ENCODE results near the gene ANO7. TPM values are rescaled to one million over a fixed set of nuclear protein-coding genes. Genes with fewer than 3 reads are reported as not detected.

The ANO7 gene
- total and polyA plus RNA-seq, 4 donors: 0.71 to 1.1 (median 0.86) TPM

DNA sequence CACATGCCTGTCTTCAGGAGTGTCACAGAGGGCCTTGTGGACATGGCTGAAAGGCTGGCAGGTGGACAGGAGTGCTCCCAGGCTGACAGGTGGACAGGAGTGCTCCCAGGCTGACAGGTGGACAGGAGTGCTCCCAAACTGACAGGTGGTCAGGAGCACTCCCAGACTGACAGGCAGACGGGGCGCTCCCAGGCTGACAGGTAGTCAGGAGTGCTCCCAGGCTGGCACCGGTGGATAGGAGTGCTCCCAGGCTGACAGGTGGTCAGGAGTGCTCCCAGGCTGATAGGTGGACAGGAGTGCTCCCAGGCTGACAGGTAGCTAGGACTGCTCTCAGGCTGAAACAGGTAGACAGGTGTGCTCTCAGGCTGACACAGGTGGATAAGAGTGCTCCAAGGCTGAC lies 16.6 kb downstream of the ANO7 start:
- TF ChIP-seq, protein P1, sequence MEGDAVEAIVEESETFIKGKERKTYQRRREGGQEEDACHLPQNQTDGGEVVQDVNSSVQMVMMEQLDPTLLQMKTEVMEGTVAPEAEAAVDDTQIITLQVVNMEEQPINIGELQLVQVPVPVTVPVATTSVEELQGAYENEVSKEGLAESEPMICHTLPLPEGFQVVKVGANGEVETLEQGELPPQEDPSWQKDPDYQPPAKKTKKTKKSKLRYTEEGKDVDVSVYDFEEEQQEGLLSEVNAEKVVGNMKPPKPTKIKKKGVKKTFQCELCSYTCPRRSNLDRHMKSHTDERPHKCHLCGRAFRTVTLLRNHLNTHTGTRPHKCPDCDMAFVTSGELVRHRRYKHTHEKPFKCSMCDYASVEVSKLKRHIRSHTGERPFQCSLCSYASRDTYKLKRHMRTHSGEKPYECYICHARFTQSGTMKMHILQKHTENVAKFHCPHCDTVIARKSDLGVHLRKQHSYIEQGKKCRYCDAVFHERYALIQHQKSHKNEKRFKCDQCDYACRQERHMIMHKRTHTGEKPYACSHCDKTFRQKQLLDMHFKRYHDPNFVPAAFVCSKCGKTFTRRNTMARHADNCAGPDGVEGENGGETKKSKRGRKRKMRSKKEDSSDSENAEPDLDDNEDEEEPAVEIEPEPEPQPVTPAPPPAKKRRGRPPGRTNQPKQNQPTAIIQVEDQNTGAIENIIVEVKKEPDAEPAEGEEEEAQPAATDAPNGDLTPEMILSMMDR (IDR thresholded peaks at IDR 0.05; ENCODE audit: control extremely low read depth, extremely low read depth): no peak
- Histone ChIP-seq H3K9ac (ENCODE audit: insufficient read depth in 1 of 2, low read length in 2 of 2) (no peak overlapping the region), H3K27ac (ENCODE audit: low read depth in 1 of 2, low read length in 1 of 2) (no peak overlapping the region), H3K9me3 (ENCODE audit: control insufficient read depth in 4 of 4, insufficient read depth in 3 of 4, low read length in 3 of 4) (no peaks in the 10 kb centered on the region), H3K27me3 (ENCODE audit: control insufficient read depth in 3 of 3, insufficient read depth in 3 of 3, low read length in 2 of 3) (no peaks in the 10 kb centered on the region), H3K4me1 (ENCODE audit: control insufficient read depth in 5 of 5, insufficient read depth in 5 of 5, low read length in 5 of 5) (no peaks in the 10 kb centered on the region), H3K4me3 (no peak overlapping the region), H3K36me3 (ENCODE audit: control insufficient read depth in 4 of 4, insufficient read depth in 4 of 4, low read length in 4 of 4) (no peaks in the 10 kb centered on the region)
- WGBS, 2 donors: 94 to 96% methylated on average over 3 of the region's 3 CpGs
- no peak for ATAC-seq (ENCODE audit: insufficient read depth, low FRiP score)
- DNase-seq: no peak

DNA sequence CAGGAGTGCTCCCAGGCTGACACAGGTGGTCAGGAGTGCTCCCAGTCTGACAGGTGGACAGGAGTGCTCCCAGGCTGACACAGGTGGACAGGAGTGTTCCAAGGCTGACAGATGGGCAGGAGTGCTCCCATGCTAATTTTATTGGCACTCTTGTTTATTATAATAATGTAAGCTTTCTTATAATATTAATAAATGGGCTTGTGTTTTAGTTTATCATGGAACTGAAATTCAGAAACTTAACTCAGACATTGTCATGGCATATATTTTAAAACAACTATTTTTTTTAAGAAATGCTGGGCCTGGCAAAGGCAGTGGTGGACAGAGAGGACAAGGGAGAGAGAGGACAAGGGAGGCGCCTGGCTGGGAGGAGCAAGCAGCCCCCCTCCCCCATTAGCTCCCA lies 18.7 kb downstream of the ANO7 start:
- WGBS, 2 donors: 70 to 100% methylated on average over 1 of the region's 1 CpG
- TF ChIP-seq, protein P1 (IDR thresholded peaks at IDR 0.05; ENCODE audit: control extremely low read depth, extremely low read depth): no peak
- Histone ChIP-seq H3K27me3 (ENCODE audit: control insufficient read depth in 3 of 3, insufficient read depth in 3 of 3, low read length in 2 of 3) (no peaks in the 10 kb centered on the region), H3K9ac (ENCODE audit: insufficient read depth in 1 of 2, low read length in 2 of 2) (no peak overlapping the region), H3K27ac (ENCODE audit: low read depth in 1 of 2, low read length in 1 of 2) (no peak overlapping the region), H3K4me1 (ENCODE audit: control insufficient read depth in 5 of 5, insufficient read depth in 5 of 5, low read length in 5 of 5) (no peaks in the 10 kb centered on the region), H3K36me3 (ENCODE audit: control insufficient read depth in 4 of 4, insufficient read depth in 4 of 4, low read length in 4 of 4) (no peaks in the 10 kb centered on the region), H3K9me3 (ENCODE audit: control insufficient read depth in 4 of 4, insufficient read depth in 3 of 4, low read length in 3 of 4) (no peaks in the 10 kb centered on the region), H3K4me3 (no peak overlapping the region)
- ATAC-seq (ENCODE audit: insufficient read depth, low FRiP score) (no peak), DNase-seq (no peak)

DNA sequence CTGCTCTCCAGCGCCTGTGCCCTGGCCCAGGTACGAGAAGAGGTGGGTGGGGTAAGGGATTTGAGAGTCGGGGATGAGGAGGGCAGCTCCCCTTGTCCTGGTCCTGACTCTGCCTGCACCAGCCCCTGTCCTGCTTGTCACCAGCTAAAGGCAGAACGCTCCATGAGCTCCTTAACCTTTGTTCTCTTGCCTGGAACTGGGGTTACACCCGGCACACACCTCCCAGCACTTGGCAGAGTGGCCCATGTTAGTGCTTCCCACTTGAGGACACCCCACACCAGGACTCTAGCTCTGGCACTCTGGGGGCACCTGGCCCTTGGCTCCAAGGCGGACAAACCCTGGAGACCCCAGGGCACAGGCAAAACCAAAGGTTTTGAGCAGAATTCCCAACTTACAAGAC lies 19.2 kb downstream of the ANO7 start:
- no peak overlapping the region for H3K4me3 ChIP-seq
- H3K27me3 ChIP-seq (ENCODE audit: control insufficient read depth in 3 of 3, insufficient read depth in 3 of 3, low read length in 2 of 3): no peaks in the 10 kb centered on the region
- H3K36me3 ChIP-seq (ENCODE audit: control insufficient read depth in 4 of 4, insufficient read depth in 4 of 4, low read length in 4 of 4): no peaks in the 10 kb centered on the region
- H3K9me3 ChIP-seq (ENCODE audit: control insufficient read depth in 4 of 4, insufficient read depth in 3 of 4, low read length in 3 of 4): no peaks in the 10 kb centered on the region
- DNase-seq (no peak), ATAC-seq (ENCODE audit: insufficient read depth, low FRiP score) (no peak)
- H3K9ac ChIP-seq (ENCODE audit: insufficient read depth in 1 of 2, low read length in 2 of 2): no peak overlapping the region
- H3K27ac ChIP-seq (ENCODE audit: low read depth in 1 of 2, low read length in 1 of 2): no peak overlapping the region
- 77 to 82% methylated on average over 6 of the region's 6 CpGs for WGBS, 2 donors
- TF ChIP-seq, protein P1 (IDR thresholded peaks at IDR 0.05; ENCODE audit: control extremely low read depth, extremely low read depth): no peak
- H3K4me1 ChIP-seq (ENCODE audit: control insufficient read depth in 5 of 5, insufficient read depth in 5 of 5, low read length in 5 of 5): no peaks in the 10 kb centered on the region

DNA sequence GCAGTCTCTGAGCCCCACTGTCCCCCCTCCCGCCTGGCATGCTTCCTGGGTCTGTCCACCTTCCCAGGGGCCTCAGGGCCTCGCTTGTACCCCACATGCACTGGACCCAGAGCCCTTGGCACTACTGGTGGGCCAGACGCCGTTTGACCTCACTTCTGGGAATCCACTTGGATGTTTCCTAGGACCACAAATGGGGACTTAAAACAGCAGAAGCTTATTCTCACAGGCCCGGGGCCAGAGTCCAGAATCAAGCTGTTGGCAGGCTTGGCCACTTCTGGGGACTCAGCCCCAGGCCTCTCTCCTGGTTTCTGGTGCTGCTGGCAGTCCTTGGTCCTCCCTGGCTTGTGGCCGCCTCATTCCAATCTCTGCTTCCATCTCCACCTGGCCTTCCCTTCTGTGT lies 19.6 kb downstream of the ANO7 start:
- Histone ChIP-seq H3K36me3 (ENCODE audit: control insufficient read depth in 4 of 4, insufficient read depth in 4 of 4, low read length in 4 of 4) (no peaks in the 10 kb centered on the region), H3K27ac (ENCODE audit: low read depth in 1 of 2, low read length in 1 of 2) (no peak overlapping the region), H3K4me3 (no peak overlapping the region), H3K9me3 (ENCODE audit: control insufficient read depth in 4 of 4, insufficient read depth in 3 of 4, low read length in 3 of 4) (no peaks in the 10 kb centered on the region), H3K9ac (ENCODE audit: insufficient read depth in 1 of 2, low read length in 2 of 2) (no peak overlapping the region), H3K27me3 (ENCODE audit: control insufficient read depth in 3 of 3, insufficient read depth in 3 of 3, low read length in 2 of 3) (no peaks in the 10 kb centered on the region), H3K4me1 (ENCODE audit: control insufficient read depth in 5 of 5, insufficient read depth in 5 of 5, low read length in 5 of 5) (no peaks in the 10 kb centered on the region)
- ATAC-seq (ENCODE audit: insufficient read depth, low FRiP score) (no peak), DNase-seq (no peak)
- 74 to 89% methylated on average over 6 of the region's 6 CpGs for WGBS, 2 donors
- TF ChIP-seq, protein P1 (IDR thresholded peaks at IDR 0.05; ENCODE audit: control extremely low read depth, extremely low read depth): no peak

Measured in lung (tissue), 12 donors.